ENCODE measurements around the gene MAST4.

- TF ChIP-seq POLR2A (IDR thresholded peaks at IDR 0.05): no peak
- TF ChIP-seq CTCF (IDR thresholded peaks at IDR 0.05): no peak
- TF ChIP-seq EP300 (IDR thresholded peaks at IDR 0.05): no peak
Observed at GRCh38 chr5:66739951-66740350, 143.8 kb downstream of the MAST4 start.

Data from tibial nerve (tissue), 4 donors.